Measurements from ENCODE around the gene PAPLN. TPM values are rescaled to one million over a fixed set of nuclear protein-coding genes. Genes with fewer than 3 reads are reported as not detected.

PAPLN gene
- total RNA-seq, 6 experiments from 2014 or later, result 1.5 to 3.0 (median 2.3) TPM

GRCh38 chr14:73289308-73289707 is 52.0 kb downstream of the PAPLN start:
- H3K27me3 Mint-ChIP-seq (ENCODE audit: insufficient read depth), result no peaks in the 10 kb centered on the region; the same call in none of the 2 replicates
- H3K4me1 Mint-ChIP-seq (ENCODE audit: low read depth), result peaks cover 23% of the 10 kb centered on the region
- H3K36me3 Mint-ChIP-seq (ENCODE audit: low read depth), result peaks cover 18% of the 10 kb centered on the region
- H3K4me3 Mint-ChIP-seq, result no peak overlapping the region
- no peaks in the 10 kb centered on the region for H3K9me3 Mint-ChIP-seq
- no peak for DNase-seq
- peak overlapping the region; percentile 23; the same call in 1 of the 2 replicates for H3K27ac Mint-ChIP-seq
- TF ChIP-seq CTCF (IDR thresholded peaks at IDR 0.05), result no peak

GRCh38 chr14:73289729-73290128 is 52.4 kb downstream of the PAPLN start:
- Mint-ChIP-seq H3K36me3 (ENCODE audit: low read depth) (peaks cover 16% of the 10 kb centered on the region), H3K27ac (peak overlapping the region; percentile 14; the same call in 1 of the 2 replicates), H3K4me3 (no peak overlapping the region), H3K4me1 (ENCODE audit: low read depth) (peaks cover 23% of the 10 kb centered on the region), H3K27me3 (ENCODE audit: insufficient read depth) (no peaks in the 10 kb centered on the region; the same call in none of the 2 replicates), H3K9me3 (no peaks in the 10 kb centered on the region)
- no peak for TF ChIP-seq CTCF (IDR thresholded peaks at IDR 0.05)
- DNase-seq, result no peak

- peak overlapping the region; percentile 14; the same call in 1 of the 2 replicates for H3K27ac Mint-ChIP-seq
These were observed 53.0 kb downstream of the PAPLN start for GRCh38 chr14:73290279-73290678.

GRCh38 chr14:73293782-73294781 is 56.8 kb downstream of the PAPLN start:
- no peaks in the 10 kb centered on the region for H3K9me3 Mint-ChIP-seq
- peaks cover 16% of the 10 kb centered on the region for H3K36me3 Mint-ChIP-seq (ENCODE audit: low read depth)
- no peak for DNase-seq
- H3K27me3 Mint-ChIP-seq (ENCODE audit: insufficient read depth), result peaks cover 4% of the 10 kb centered on the region; the same call in 1 of the 2 replicates
- H3K27ac Mint-ChIP-seq, result peak overlapping the region; percentile 20; the same call in 1 of the 2 replicates
- H3K4me1 Mint-ChIP-seq (ENCODE audit: low read depth), result peaks cover 23% of the 10 kb centered on the region
- no peak for TF ChIP-seq CTCF (IDR thresholded peaks at IDR 0.05)
- H3K4me3 Mint-ChIP-seq, result no peak overlapping the region

More at GRCh38 chr14:73290279-73290678, 53.0 kb downstream of the PAPLN start:
- H3K4me3 Mint-ChIP-seq, result no peak overlapping the region
- no peaks in the 10 kb centered on the region for H3K9me3 Mint-ChIP-seq
- no peak for TF ChIP-seq CTCF (IDR thresholded peaks at IDR 0.05)
- peaks cover 16% of the 10 kb centered on the region for H3K36me3 Mint-ChIP-seq (ENCODE audit: low read depth)
- peaks cover 23% of the 10 kb centered on the region for H3K4me1 Mint-ChIP-seq (ENCODE audit: low read depth)
- DNase-seq, result no peak
- H3K27me3 Mint-ChIP-seq (ENCODE audit: insufficient read depth), result no peaks in the 10 kb centered on the region; the same call in none of the 2 replicates

- peak; percentile 30 for DNase-seq
- H3K27me3 Mint-ChIP-seq (ENCODE audit: insufficient read depth), result peaks cover 4% of the 10 kb centered on the region; the same call in 1 of the 2 replicates
- H3K9me3 Mint-ChIP-seq, result no peaks in the 10 kb centered on the region
These were observed 58.0 kb downstream of the PAPLN start for GRCh38 chr14:73295198-73295796.

More at GRCh38 chr14:73295198-73295796, 58.0 kb downstream of the PAPLN start:
- H3K27ac Mint-ChIP-seq, result no peak overlapping the region
- peaks cover 13% of the 10 kb centered on the region for H3K4me1 Mint-ChIP-seq (ENCODE audit: low read depth)
- no peak overlapping the region for H3K4me3 Mint-ChIP-seq
- peaks cover 16% of the 10 kb centered on the region for H3K36me3 Mint-ChIP-seq (ENCODE audit: low read depth)
- TF ChIP-seq CTCF (IDR thresholded peaks at IDR 0.05), result peak; percentile 91
